Neural progenitor cell (in vitro differentiated cells): ENCODE measurements around the gene WIPF1. TPM values are rescaled to one million over a fixed set of nuclear protein-coding genes. Genes with fewer than 3 reads are reported as not detected.

ENCODE experiments used
- DNase-seq: peaks from one replicate; pipeline ENCODE4 v3.0.0-alpha.2; 2016; ENCODE audit warnings: low spot score
- H2AFZ ChIP-seq: fragments of 200-600 bp; sonication (generic); replicated peaks from 2 replicates; pipeline ENCODE4 v1.6.1; 2016; ENCODE audit warnings: antibody characterized with exemption
- H3F3A ChIP-seq: fragments of 200-600 bp; sonication (generic); 2 replicates; pipeline ENCODE4 v1.6.1; 2016; ENCODE audit warnings: antibody characterized with exemption, low read depth
- H3K27ac ChIP-seq: fragments of 200-600 bp; sonication (generic); 2 replicates; pipeline ENCODE4 v1.5.1; 2016; ENCODE audit warnings: mild to moderate bottlenecking
- H3K27me3 ChIP-seq: fragments of 200-600 bp; sonication (generic); 2 replicates; pipeline ENCODE4 v1.6.1; 2016; ENCODE audit warnings: mild to moderate bottlenecking, moderate library complexity
- H3K36me3 ChIP-seq: fragments of 200-600 bp; sonication (generic); 2 replicates; pipeline ENCODE4 v1.5.1; 2016
- H3K4me1 ChIP-seq: fragments of 200-600 bp; sonication (generic); 2 replicates; pipeline ENCODE4 v1.6.1; 2016; ENCODE audit warnings: mixed run types
- H3K4me2 ChIP-seq: fragments of 200-600 bp; sonication (generic); 2 replicates; pipeline ENCODE4 v1.6.1; 2016
- H3K4me3 ChIP-seq: fragments of 200-600 bp; sonication (generic); 2 replicates; pipeline ENCODE4 v1.5.1; 2016
- H3K79me2 ChIP-seq: fragments of 200-600 bp; sonication (generic); 2 replicates; pipeline ENCODE4 v1.6.1; 2016; ENCODE audit warnings: low read depth
- H3K9ac ChIP-seq: fragments of 200-600 bp; sonication (generic); 2 replicates; pipeline ENCODE4 v1.6.1; 2016
- H3K9me3 ChIP-seq: fragments of 200-600 bp; sonication (generic); 2 replicates; pipeline ENCODE4 v1.5.1; 2016; ENCODE audit warnings: low read depth
- H4K20me1 ChIP-seq: fragments of 200-600 bp; sonication (generic); 2 replicates; pipeline ENCODE4 v1.6.1; 2016; ENCODE audit warnings: low read depth
- H3K27ac Mint-ChIP-seq: 3 replicates; pipeline ENCODE4 v1.8.0; 2021; ENCODE audit warnings: mixed read lengths
- H3K27me3 Mint-ChIP-seq: 2 replicates; pipeline ENCODE4 v1.8.0; 2022; ENCODE audit warnings: low read depth, mild to moderate bottlenecking, inconsistent platforms, moderate library complexity, mixed read lengths; ENCODE audit not compliant: insufficient read depth
- H3K36me3 Mint-ChIP-seq: 3 replicates; pipeline ENCODE4 v1.8.0; 2021; ENCODE audit warnings: mixed read lengths
- H3K4me1 Mint-ChIP-seq: 3 replicates; pipeline ENCODE4 v1.8.0; 2021; ENCODE audit warnings: mixed read lengths
- H3K4me3 Mint-ChIP-seq: 3 replicates; pipeline ENCODE4 v1.8.0; 2021; ENCODE audit warnings: mild to moderate bottlenecking, moderate library complexity, mixed read lengths
- H3K9me3 Mint-ChIP-seq: 3 replicates; pipeline ENCODE4 v1.8.0; 2020; ENCODE audit warnings: mixed read lengths
- EZH2 ChIP-seq: fragments of 200-600 bp; sonication (generic); IDR thresholded peaks from 2 replicates; pipeline ENCODE4 v1.6.1; 2017; ENCODE audit warnings: antibody characterized with exemption, mild to moderate bottlenecking, moderate library complexity
- EZH2phosphoT487 ChIP-seq: fragments of 200-600 bp; sonication (generic); IDR thresholded peaks from 2 replicates; pipeline ENCODE4 v1.6.1; 2017; ENCODE audit warnings: antibody characterized with exemption
- total RNA-seq: library from RNA; depleted of rRNA; stranded (reverse); fragments of >200 nt; gene quantifications from 2 replicates; pipeline ENCODE4 v1.2.3, GENCODE V29; 2015; ENCODE audit warnings: low replicate concordance
- TF ChIP-seq, protein P1 (sequence below): fragments of 200-600 bp; sonication (generic); IDR thresholded peaks from 2 replicates; pipeline ENCODE4 v1.5.1; 2017; ENCODE audit warnings: antibody characterized with exemption, mild to moderate bottlenecking

WIPF1 gene
- total RNA-seq, 1 donor from 2014 or later = 17.2 TPM

DNA sequence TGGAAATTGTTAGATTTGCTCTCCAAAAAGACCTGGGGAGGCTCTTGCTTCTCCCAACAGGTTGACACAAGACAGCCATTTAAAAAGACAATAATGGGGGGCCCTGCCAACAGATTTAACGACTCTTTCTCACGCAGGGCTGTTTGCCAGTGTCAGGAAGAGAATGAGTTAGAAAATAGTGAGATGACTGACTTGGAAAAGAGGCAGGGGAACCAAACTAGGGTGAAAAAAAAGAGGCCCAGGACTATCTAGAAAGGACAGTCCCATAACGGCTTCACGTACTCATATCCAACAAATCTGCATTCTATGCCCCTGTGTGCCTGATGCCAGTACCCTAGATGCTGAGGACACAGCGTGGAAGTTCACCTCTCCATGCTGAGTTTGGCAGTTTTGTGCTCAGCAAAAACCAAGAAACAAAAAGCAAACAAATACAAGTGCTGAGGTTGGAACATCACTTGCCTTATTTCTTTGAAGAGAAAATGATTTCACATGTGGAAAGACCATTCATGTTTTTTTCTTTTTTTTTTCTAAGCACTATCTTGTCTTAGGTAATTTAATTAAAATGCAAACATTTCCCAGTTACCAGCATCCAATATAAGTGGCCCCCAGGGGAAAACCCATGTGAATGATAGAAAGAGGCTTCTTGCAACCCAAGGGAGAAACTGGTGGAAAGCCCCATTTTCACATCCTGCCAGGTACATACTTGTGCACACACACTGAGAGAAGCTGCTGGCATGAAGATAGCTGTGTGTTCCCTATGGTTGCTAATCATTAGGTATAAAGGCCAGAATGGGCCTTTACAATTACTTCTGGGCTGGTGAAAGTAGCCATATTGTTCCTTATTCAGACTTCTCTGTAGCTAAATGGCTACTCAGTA, 10.6 kb upstream of the WIPF1 start:
- TF ChIP-seq EZH2phosphoT487 (no peak), EZH2 (no peak)
- TF ChIP-seq, protein P1, sequence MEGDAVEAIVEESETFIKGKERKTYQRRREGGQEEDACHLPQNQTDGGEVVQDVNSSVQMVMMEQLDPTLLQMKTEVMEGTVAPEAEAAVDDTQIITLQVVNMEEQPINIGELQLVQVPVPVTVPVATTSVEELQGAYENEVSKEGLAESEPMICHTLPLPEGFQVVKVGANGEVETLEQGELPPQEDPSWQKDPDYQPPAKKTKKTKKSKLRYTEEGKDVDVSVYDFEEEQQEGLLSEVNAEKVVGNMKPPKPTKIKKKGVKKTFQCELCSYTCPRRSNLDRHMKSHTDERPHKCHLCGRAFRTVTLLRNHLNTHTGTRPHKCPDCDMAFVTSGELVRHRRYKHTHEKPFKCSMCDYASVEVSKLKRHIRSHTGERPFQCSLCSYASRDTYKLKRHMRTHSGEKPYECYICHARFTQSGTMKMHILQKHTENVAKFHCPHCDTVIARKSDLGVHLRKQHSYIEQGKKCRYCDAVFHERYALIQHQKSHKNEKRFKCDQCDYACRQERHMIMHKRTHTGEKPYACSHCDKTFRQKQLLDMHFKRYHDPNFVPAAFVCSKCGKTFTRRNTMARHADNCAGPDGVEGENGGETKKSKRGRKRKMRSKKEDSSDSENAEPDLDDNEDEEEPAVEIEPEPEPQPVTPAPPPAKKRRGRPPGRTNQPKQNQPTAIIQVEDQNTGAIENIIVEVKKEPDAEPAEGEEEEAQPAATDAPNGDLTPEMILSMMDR = no peak
- Histone ChIP-seq H3K4me3 (no peak overlapping the region), H4K20me1 (no peaks in the 10 kb centered on the region), H3K4me1 (no peaks in the 10 kb centered on the region), H3K27ac (no peak overlapping the region), H3K9ac (no peak overlapping the region), H3K79me2 (no peaks in the 10 kb centered on the region), H2AFZ (no peak overlapping the region), H3K9me3 (no peaks in the 10 kb centered on the region), H3K4me2 (no peak overlapping the region), H3F3A (no peaks in the 10 kb centered on the region), H3K36me3 (no peaks in the 10 kb centered on the region), H3K27me3 (no peaks in the 10 kb centered on the region)
- Mint-ChIP-seq H3K27me3 (no peaks in the 10 kb centered on the region), H3K36me3 (peaks cover 2% of the 10 kb centered on the region), H3K4me1 (no peaks in the 10 kb centered on the region), H3K27ac (no peak overlapping the region), H3K4me3 (no peak overlapping the region), H3K9me3 (no peaks in the 10 kb centered on the region)
- DNase-seq = no peak

DNA sequence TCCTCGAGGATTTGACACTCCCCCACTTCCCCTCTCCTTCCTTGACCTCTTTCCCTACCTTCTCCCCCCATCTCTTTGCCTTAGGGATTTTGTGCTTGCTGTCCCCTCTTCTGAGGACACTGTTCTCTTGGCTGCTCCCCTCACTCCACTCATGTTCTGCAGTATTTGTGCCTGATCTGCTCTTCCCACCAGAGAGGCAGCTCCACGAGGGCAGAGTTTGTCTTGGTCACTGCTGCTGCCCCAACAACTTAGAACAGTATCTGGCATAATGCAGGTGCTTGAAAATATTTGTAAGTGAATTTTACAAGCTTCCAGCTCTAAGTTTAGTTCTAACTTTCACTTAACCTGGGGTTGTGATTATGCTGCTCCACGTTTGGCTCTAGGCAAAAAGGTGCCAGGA, 10.0 kb upstream of the WIPF1 start:
- Histone ChIP-seq H2AFZ (no peak overlapping the region), H3K9ac (no peak overlapping the region), H3K4me3 (no peak overlapping the region), H3K27me3 (no peaks in the 10 kb centered on the region), H3K4me2 (no peak overlapping the region), H3K79me2 (no peaks in the 10 kb centered on the region), H3K27ac (no peak overlapping the region), H4K20me1 (no peaks in the 10 kb centered on the region), H3K9me3 (no peaks in the 10 kb centered on the region), H3F3A (no peaks in the 10 kb centered on the region), H3K36me3 (no peaks in the 10 kb centered on the region), H3K4me1 (no peaks in the 10 kb centered on the region)
- Mint-ChIP-seq H3K27me3 (no peaks in the 10 kb centered on the region), H3K4me3 (no peak overlapping the region), H3K9me3 (no peaks in the 10 kb centered on the region), H3K36me3 (peaks cover 2% of the 10 kb centered on the region), H3K27ac (no peak overlapping the region), H3K4me1 (no peaks in the 10 kb centered on the region)
- TF ChIP-seq EZH2 = no peak
- TF ChIP-seq, protein P1 = no peak
- TF ChIP-seq EZH2phosphoT487 = no peak
- no peak for DNase-seq

DNA sequence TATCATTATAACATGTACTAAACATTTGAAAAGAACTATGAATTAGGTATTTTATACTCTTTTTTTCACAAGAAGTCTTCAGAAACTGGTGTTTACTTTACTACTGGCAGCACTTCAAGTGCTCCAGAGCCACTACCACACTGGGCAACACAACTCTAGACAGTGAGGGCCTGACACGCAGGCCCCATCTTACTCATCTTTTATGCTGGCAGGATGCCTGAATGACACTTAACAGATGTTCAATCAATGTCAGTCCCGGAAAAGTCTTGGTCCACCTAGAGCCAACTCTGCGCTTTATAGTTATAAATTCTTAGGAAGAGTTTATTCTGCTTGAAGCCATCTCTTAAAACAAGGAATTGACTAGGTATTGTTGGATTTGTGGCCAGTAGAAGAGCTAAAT, 8.7 kb upstream of the WIPF1 start:
- H3K4me3 Mint-ChIP-seq = no peak overlapping the region
- H3K27ac Mint-ChIP-seq = no peak overlapping the region
- Histone ChIP-seq H3K27ac (no peak overlapping the region), H3K4me1 (no peaks in the 10 kb centered on the region), H4K20me1 (no peaks in the 10 kb centered on the region), H3K9ac (no peak overlapping the region), H3K4me2 (no peak overlapping the region), H3F3A (no peaks in the 10 kb centered on the region), H3K27me3 (no peaks in the 10 kb centered on the region), H2AFZ (no peak overlapping the region), H3K9me3 (no peaks in the 10 kb centered on the region), H3K4me3 (no peak overlapping the region), H3K36me3 (no peaks in the 10 kb centered on the region), H3K79me2 (no peaks in the 10 kb centered on the region)
- TF ChIP-seq, protein P1 = no peak
- TF ChIP-seq EZH2 (no peak), EZH2phosphoT487 (no peak)
- H3K27me3 Mint-ChIP-seq = no peaks in the 10 kb centered on the region
- H3K4me1 Mint-ChIP-seq = no peaks in the 10 kb centered on the region
- no peaks in the 10 kb centered on the region for H3K9me3 Mint-ChIP-seq
- DNase-seq = no peak
- H3K36me3 Mint-ChIP-seq = peaks cover 2% of the 10 kb centered on the region
